Keratinocyte (primary cell): ENCODE data around the gene MOB2. TPM values are rescaled to one million over a fixed set of nuclear protein-coding genes. Genes with fewer than 3 reads are reported as not detected.

ENCODE experiments used
- DNase-seq: peaks from one replicate; pipeline ENCODE4 v3.0.0-alpha.2; 2011; ENCODE audit warnings: low read depth, missing footprints, low spot score
- FAIRE-seq: peaks from 2 replicates; lab custom pipeline; 2011; peaks lifted over from hg19 to GRCh38; lab: Jason Lieb, UNC
- H2AFZ ChIP-seq: 2 replicates; pipeline ENCODE4 v1.6.0; 2012; ENCODE audit warnings: low read length, control low read depth, inconsistent platforms; ENCODE audit not compliant: control insufficient read depth
- H3K27ac ChIP-seq: 2 replicates; pipeline ENCODE4 v1.5.1; 2011; ENCODE audit warnings: low read length; ENCODE audit not compliant: control insufficient read depth, insufficient read depth
- H3K27me3 ChIP-seq: 3 replicates; pipeline ENCODE4 v1.6.0; 2011; ENCODE audit warnings: low read length; ENCODE audit not compliant: control insufficient read depth, insufficient read depth; ENCODE audit errors: extremely low read depth
- H3K36me3 ChIP-seq, 2 experiments: 2 replicates in 1 of 2; 3 replicates in 1 of 2; pipeline ENCODE4 v1.5.1; 2011; ENCODE audit warnings: low read length in 2 of 2, mild to moderate bottlenecking in 1 of 2; ENCODE audit not compliant: control insufficient read depth in 2 of 2, insufficient read depth in 2 of 2; ENCODE audit errors: extremely low read depth in 1 of 2
- H3K4me1 ChIP-seq: 3 replicates; pipeline ENCODE4 v1.5.1; 2011; ENCODE audit warnings: low read length; ENCODE audit not compliant: control insufficient read depth, insufficient read depth; ENCODE audit errors: extremely low read depth
- H3K4me2 ChIP-seq: 3 replicates; pipeline ENCODE4 v1.6.0; 2011; ENCODE audit warnings: low read depth, low read length; ENCODE audit not compliant: control insufficient read depth, insufficient read depth; ENCODE audit errors: extremely low read depth
- H3K4me3 ChIP-seq, 3 experiments: fragments of 200-600 bp in 1 of 3; sonication (generic) in 1 of 3; 2 replicates in 2 of 3; 3 replicates in 1 of 3; pipeline ENCODE4 v1.5.1; 2011 to 2016; ENCODE audit warnings: low read length in 3 of 3, mild to moderate bottlenecking in 3 of 3, control low read depth in 2 of 3, inconsistent platforms in 1 of 3, low read depth in 1 of 3, mixed read lengths in 1 of 3, mixed run types in 1 of 3, moderate library complexity in 1 of 3; ENCODE audit not compliant: control insufficient read depth in 2 of 3, insufficient read depth in 2 of 3; ENCODE audit errors: extremely low read depth in 1 of 3
- H3K79me2 ChIP-seq: 2 replicates; pipeline ENCODE4 v1.6.0; 2012; ENCODE audit warnings: low read length; ENCODE audit not compliant: control insufficient read depth, insufficient read depth
- H3K9ac ChIP-seq: 3 replicates; pipeline ENCODE4 v1.6.0; 2011; ENCODE audit warnings: low read length; ENCODE audit not compliant: control insufficient read depth, insufficient read depth; ENCODE audit errors: extremely low read depth
- H3K9me1 ChIP-seq: 3 replicates; pipeline ENCODE4 v1.6.0; 2011; ENCODE audit warnings: low read length; ENCODE audit not compliant: control insufficient read depth, insufficient read depth; ENCODE audit errors: extremely low read depth
- H3K9me3 ChIP-seq: 2 replicates; pipeline ENCODE4 v1.5.1; 2012; ENCODE audit warnings: low read depth, low read length; ENCODE audit not compliant: control insufficient read depth
- H4K20me1 ChIP-seq: 3 replicates; pipeline ENCODE4 v1.6.0; 2011; ENCODE audit warnings: low read length; ENCODE audit not compliant: control insufficient read depth, insufficient read depth; ENCODE audit errors: extremely low read depth
- EZH2 ChIP-seq: IDR thresholded peaks from one replicate; pipeline ENCODE4 v1.6.1; 2012; ENCODE audit warnings: inconsistent platforms, mild to moderate bottlenecking, low read length, moderate library complexity
- dilution Hi-C: fragments of 300-500 bp; cut with MboI; formaldehyde crosslinking; loops from one replicate; pipeline ENCODE4 v1.7.0; 2020; ENCODE audit warnings: low sequenced_read_pairs; ENCODE audit not compliant: extremely low pct_ligation_motif_present
- polyA plus RNA-seq, 5 experiments: library from polyadenylated mRNA; depleted of rRNA in 3 of 5; stranded (reverse) in 3 of 5; stranded (forward) in 1 of 5; unstranded in 1 of 5; fragments of >200 nt; gene quantifications; 1 replicate in 1 of 5; 2 replicates in 3 of 5; 3 replicates in 1 of 5; pipeline versions ENCODE4 v1.2.1 to v1.2.3, GENCODE V29; 2011 to 2012; ENCODE audit warnings: missing spikeins in 2 of 5, low read depth in 1 of 5, low replicate concordance in 1 of 5
- TF ChIP-seq, protein P1 (sequence below), 3 experiments: IDR thresholded peaks in 1 of 3; conservative IDR thresholded peaks in 1 of 3; optimal IDR thresholded peaks in 1 of 3; 2 replicates in 2 of 3; 3 replicates in 1 of 3; pipeline versions ENCODE3 to v1.5.1; 2011; ENCODE audit warnings: low read length in 3 of 3, mild to moderate bottlenecking in 3 of 3, moderate library complexity in 2 of 3, control low read depth in 1 of 3, inconsistent platforms in 1 of 3; ENCODE audit not compliant: insufficient read depth in 2 of 3; ENCODE audit errors: extremely low read depth in 1 of 3

MOB2 gene
- polyA plus RNA-seq, 1 donor (not counting 4 experiments of a cell fraction or from before 2014, with no cell fraction given) = 37.7 TPM

DNA sequence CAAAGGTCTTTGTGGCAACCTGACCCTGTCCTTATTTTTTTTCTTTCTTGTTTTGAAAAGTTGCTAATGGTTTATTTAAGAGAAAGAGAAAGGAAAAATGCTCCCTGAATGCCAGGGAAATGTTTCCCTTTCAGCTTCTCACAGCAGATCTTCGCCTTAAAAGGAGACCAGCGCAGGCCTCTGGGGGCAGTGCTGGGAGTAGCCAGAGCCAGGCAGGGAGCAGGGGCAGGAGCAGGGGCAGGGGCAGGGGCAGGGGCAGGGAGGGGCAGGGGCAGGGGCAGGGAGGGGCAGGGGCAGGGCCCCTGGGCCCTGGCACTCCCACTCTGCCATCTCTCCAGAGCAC, 5.1 kb downstream of the MOB2 start:
- H3K9ac ChIP-seq = no peak overlapping the region
- H3K36me3 ChIP-seq = peaks cover 18 to 28% of the 10 kb centered on the region in 2 experiments
- H4K20me1 ChIP-seq = peaks cover 26% of the 10 kb centered on the region
- peaks cover 31% of the 10 kb centered on the region for H3K79me2 ChIP-seq
- DNase-seq = no peak
- H2AFZ ChIP-seq = no peak overlapping the region
- dilution Hi-C loops = no loop called here
- H3K9me1 ChIP-seq = no peaks in the 10 kb centered on the region
- no peak overlapping the region for H3K4me2 ChIP-seq
- no peak overlapping the region for H3K27ac ChIP-seq
- no peak overlapping the region for H3K4me3 ChIP-seq
- no peak for TF ChIP-seq EZH2
- TF ChIP-seq, protein P1, sequence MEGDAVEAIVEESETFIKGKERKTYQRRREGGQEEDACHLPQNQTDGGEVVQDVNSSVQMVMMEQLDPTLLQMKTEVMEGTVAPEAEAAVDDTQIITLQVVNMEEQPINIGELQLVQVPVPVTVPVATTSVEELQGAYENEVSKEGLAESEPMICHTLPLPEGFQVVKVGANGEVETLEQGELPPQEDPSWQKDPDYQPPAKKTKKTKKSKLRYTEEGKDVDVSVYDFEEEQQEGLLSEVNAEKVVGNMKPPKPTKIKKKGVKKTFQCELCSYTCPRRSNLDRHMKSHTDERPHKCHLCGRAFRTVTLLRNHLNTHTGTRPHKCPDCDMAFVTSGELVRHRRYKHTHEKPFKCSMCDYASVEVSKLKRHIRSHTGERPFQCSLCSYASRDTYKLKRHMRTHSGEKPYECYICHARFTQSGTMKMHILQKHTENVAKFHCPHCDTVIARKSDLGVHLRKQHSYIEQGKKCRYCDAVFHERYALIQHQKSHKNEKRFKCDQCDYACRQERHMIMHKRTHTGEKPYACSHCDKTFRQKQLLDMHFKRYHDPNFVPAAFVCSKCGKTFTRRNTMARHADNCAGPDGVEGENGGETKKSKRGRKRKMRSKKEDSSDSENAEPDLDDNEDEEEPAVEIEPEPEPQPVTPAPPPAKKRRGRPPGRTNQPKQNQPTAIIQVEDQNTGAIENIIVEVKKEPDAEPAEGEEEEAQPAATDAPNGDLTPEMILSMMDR (optimal IDR thresholded peaks at IDR 0.05 in 1 of 3, IDR thresholded peaks at IDR 0.05 in 1 of 3, conservative IDR thresholded peaks at IDR 0.05 in 1 of 3; ENCODE audit: extremely low read depth in 1 of 3, insufficient read depth in 2 of 3, low read length in 3 of 3) = no peak
- no peak for FAIRE-seq
- H3K4me1 ChIP-seq = peaks cover 3% of the 10 kb centered on the region
- H3K27me3 ChIP-seq = no peaks in the 10 kb centered on the region
- H3K9me3 ChIP-seq = no peaks in the 10 kb centered on the region

DNA sequence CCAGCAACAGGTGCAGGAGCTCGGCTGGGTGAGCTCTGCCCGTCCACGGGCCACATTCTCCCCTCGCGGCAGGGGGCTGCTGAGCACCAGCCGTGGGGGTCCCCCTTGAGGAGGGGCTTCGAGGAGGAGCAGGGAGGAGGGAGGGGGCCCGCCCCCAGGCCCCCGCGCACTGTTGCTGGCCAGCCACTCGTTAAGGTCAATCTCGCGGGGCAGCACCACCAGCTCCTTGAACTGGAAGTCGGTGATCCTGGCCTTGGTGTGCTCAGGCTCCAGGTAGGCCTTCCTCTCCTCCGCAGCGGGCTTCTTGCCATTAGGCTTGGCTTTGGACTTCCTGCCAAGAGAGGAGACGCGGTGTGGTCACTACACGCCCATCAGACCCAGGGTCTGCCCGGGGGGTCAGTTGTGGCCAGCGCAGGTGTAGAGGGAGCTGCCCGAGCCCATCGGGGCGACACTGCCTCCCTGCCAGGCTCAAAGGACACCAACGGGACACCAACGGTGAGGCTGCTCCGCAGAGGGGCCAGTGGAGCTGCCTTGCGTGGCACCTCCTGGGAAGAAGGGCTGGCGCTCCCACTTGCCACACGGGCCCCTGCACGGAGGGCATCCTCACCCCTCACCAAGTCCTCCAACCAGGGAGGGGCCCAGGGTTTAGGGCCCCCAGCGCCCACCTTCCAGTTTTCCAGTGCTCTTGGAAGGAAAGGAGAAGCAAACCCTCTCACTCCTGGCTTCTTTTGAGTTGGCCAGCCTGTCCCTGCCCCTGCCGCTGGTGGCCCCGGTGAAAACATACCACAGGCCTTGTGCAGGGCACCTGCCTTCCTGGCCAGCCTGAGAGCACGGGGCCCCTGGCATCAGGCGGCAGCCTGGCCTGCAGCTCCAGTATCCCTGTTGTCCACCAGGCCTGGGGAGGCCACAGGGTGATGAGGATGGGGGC, 5.8 kb downstream of the MOB2 start:
- no peak overlapping the region for H3K4me3 ChIP-seq
- no peak overlapping the region for H3K27ac ChIP-seq
- H3K9me3 ChIP-seq = no peaks in the 10 kb centered on the region
- H3K27me3 ChIP-seq = no peaks in the 10 kb centered on the region
- H3K9ac ChIP-seq = no peak overlapping the region
- H3K4me1 ChIP-seq = peaks cover 3% of the 10 kb centered on the region
- peaks cover 25% of the 10 kb centered on the region for H4K20me1 ChIP-seq
- no peak for DNase-seq
- no peak overlapping the region for H3K4me2 ChIP-seq
- H3K36me3 ChIP-seq = peaks cover 18 to 28% of the 10 kb centered on the region in 2 experiments
- H2AFZ ChIP-seq = no peak overlapping the region
- no peak for FAIRE-seq
- TF ChIP-seq EZH2 = no peak
- TF ChIP-seq, protein P1 (optimal IDR thresholded peaks at IDR 0.05 in 1 of 3, IDR thresholded peaks at IDR 0.05 in 1 of 3, conservative IDR thresholded peaks at IDR 0.05 in 1 of 3; ENCODE audit: extremely low read depth in 1 of 3, insufficient read depth in 2 of 3, low read length in 3 of 3) = no peak
- H3K9me1 ChIP-seq = no peaks in the 10 kb centered on the region
- dilution Hi-C loops = no loop called here
- H3K79me2 ChIP-seq = peaks cover 29% of the 10 kb centered on the region
